Spleen (tissue), 11 donors: ENCODE measurements around the gene STS. TPM values are rescaled to one million over a fixed set of nuclear protein-coding genes. Genes with fewer than 3 reads are reported as not detected.

ENCODE experiments used
- DNase-seq: peaks from one replicate; pipeline ENCODE4 v3.0.0-alpha.2; 2020
- H3K27ac ChIP-seq, 8 donors: fragments of 200-600 bp; sonication (generic) in 7 of 8; 1 replicate in 4 of 8; 2 replicates in 4 of 8; pipeline versions ENCODE4 v1.5.0 to v1.8.0; 2016 to 2021; ENCODE audit warnings: inconsistent platforms in 4 of 8, mild to moderate bottlenecking in 4 of 8, moderate library complexity in 1 of 8
- H3K27me3 ChIP-seq, 7 donors: fragments of 200-600 bp; sonication (generic) in 6 of 7; replicated peaks in 1 of 7; 1 replicate in 4 of 7; 2 replicates in 3 of 7; pipeline versions ENCODE4 v1.5.0 to v1.8.0; 2016 to 2021; ENCODE audit warnings: inconsistent platforms in 3 of 7, mild to moderate bottlenecking in 1 of 7
- H3K36me3 ChIP-seq, 6 donors: fragments of 200-600 bp; sonication (generic) in 5 of 6; 1 replicate in 4 of 6; 2 replicates in 2 of 6; pipeline versions ENCODE4 v1.5.0 to v1.8.0; 2016 to 2021; ENCODE audit warnings: inconsistent platforms in 2 of 6
- H3K4me1 ChIP-seq, 6 donors: fragments of 200-600 bp; sonication (generic) in 5 of 6; 1 replicate in 3 of 6; 2 replicates in 3 of 6; pipeline versions ENCODE4 v1.5.0 to v1.8.0; 2016 to 2021; ENCODE audit warnings: inconsistent platforms in 3 of 6
- H3K4me3 ChIP-seq, 8 donors: fragments of 200-600 bp; sonication (generic) in 7 of 8; 1 replicate in 4 of 8; 2 replicates in 4 of 8; pipeline versions ENCODE4 v1.5.0 to v1.8.0; 2016 to 2021; ENCODE audit warnings: inconsistent platforms in 4 of 8, mild to moderate bottlenecking in 4 of 8, moderate library complexity in 2 of 8
- H3K9me3 ChIP-seq, 8 donors: fragments of 200-600 bp; sonication (generic) in 7 of 8; 1 replicate in 4 of 8; 2 replicates in 4 of 8; pipeline versions ENCODE4 v1.5.0 to v1.8.0; 2016 to 2021; ENCODE audit warnings: inconsistent platforms in 4 of 8
- CTCF ChIP-seq, 11 experiments: fragments of 200-600 bp in 7 of 11; fragments of 450-650 bp in 4 of 11; sonication (generic) in 4 of 11; IDR thresholded peaks in 8 of 11; conservative IDR thresholded peaks in 3 of 11; 1 replicate in 7 of 11; 2 replicates in 4 of 11; pipeline versions ENCODE4 v1.4.0 to v1.8.0; 2016 to 2021; ENCODE audit warnings: antibody characterized with exemption in 11 of 11, inconsistent platforms in 4 of 11, mild to moderate bottlenecking in 1 of 11
- POLR2A ChIP-seq, 3 donors: fragments of 450-650 bp; IDR thresholded peaks; one replicate each; pipeline ENCODE4 v1.5.1; 2017; ENCODE audit warnings: antibody characterized with exemption in 3 of 3, mild to moderate bottlenecking in 1 of 3
- POLR2AphosphoS5 ChIP-seq, 3 donors: sonication (generic); formaldehyde crosslinking; IDR thresholded peaks; one replicate each; pipeline ENCODE4 v1.5.1; 2017; ENCODE audit warnings: antibody characterized with exemption in 3 of 3
- WGBS, 5 donors: extraction: QIAGEN DNeasy Blood & Tissue Kit in 3 of 5; methylation state at CpG; one replicate each; pipeline versions ENCODE4 v1.1.5 to v1.1.7; 2013 to 2018; 5-methylcytosine and 5-hydroxymethylcytosine counted together
- intact Hi-C: fragments of 100-400 bp; cut with DNase I; formaldehyde crosslinking; loops from one replicate; pipeline ENCODE4 v1.15.0; 2023; ENCODE audit warnings: low total_unique reads
- polyA plus RNA-seq, 3 donors: library from polyadenylated mRNA; stranded (reverse); fragments of 200-250 nt; gene quantifications; one replicate each; pipeline ENCODE4 v1.2.1, GENCODE V29; 2013
- total RNA-seq, 7 donors: library from RNA; depleted of rRNA in 3 of 7; stranded (reverse); fragments of >200 nt in 3 of 7; fragmentation: NEBNext Ultra II Directional in 4 of 7; extraction: Animal tissue kit (Norgen Biotek cat#: 25700) in 4 of 7; gene quantifications; one replicate each; pipeline versions ENCODE4 v1.1.0 to v1.2.1, GENCODE V29; 2016 to 2021
- donor health status: healthy with polysubstance abuse.
- donor health status: DM: no; HTN: no; CAD: no; lungs with moderate emphysema.
- donor health status: DM: no; HTN: no; CAD: no.
- donor health status: Bipolar disorder and iron deficiency.
- donor health status: healthy.
- donor health status: DM: no; HTN: no; CAD: no.
- donor health status: DM: yes; HTN: yes; CAD: no.

STS gene
- total and polyA plus RNA-seq, 10 donors, result 1.3 to 11.9 (median 7.4) TPM

- Histone ChIP-seq H3K27ac (no peak overlapping the region), H3K36me3 (no peaks in the 10 kb centered on the region), H3K4me3 (no peak overlapping the region), H3K9me3 (peaks cover 0 to 8% (median 0%) of the 10 kb centered on the region in 8 donors), H3K4me1 (no peaks in the 10 kb centered on the region), H3K27me3 (no peaks in the 10 kb centered on the region)
- intact Hi-C loops, result no loop called here
- whole genome bisulfite sequencing, 5 donors, result 69 to 100% (median 89%) methylated on average over 1 of the region's 1 CpG
- DNase-seq, result no peak
- no peak for TF ChIP-seq CTCF (IDR thresholded peaks at IDR 0.05 in 8 of 11, conservative IDR thresholded peaks at IDR 0.05 in 3 of 11)
- no peak for TF ChIP-seq POLR2A (IDR thresholded peaks at IDR 0.05)
- TF ChIP-seq POLR2AphosphoS5 (IDR thresholded peaks at IDR 0.05), result no peak
These were observed 15.7 kb downstream of the STS start for GRCh38 chrX:7163146-7163677.

GRCh38 chrX:7164174-7164573 lies 16.7 kb downstream of the STS start:
- no peak for TF ChIP-seq POLR2A (IDR thresholded peaks at IDR 0.05)
- no peak for TF ChIP-seq POLR2AphosphoS5 (IDR thresholded peaks at IDR 0.05)
- no peak for TF ChIP-seq CTCF (IDR thresholded peaks at IDR 0.05 in 8 of 11, conservative IDR thresholded peaks at IDR 0.05 in 3 of 11)
- no peak for DNase-seq
- H3K27me3 ChIP-seq, result no peaks in the 10 kb centered on the region
- H3K36me3 ChIP-seq, result no peaks in the 10 kb centered on the region
- intact Hi-C loops, result no loop called here
- H3K4me1 ChIP-seq, result no peaks in the 10 kb centered on the region
- no peak overlapping the region for H3K27ac ChIP-seq
- no peak overlapping the region for H3K4me3 ChIP-seq
- 58 to 80% (median 76%) methylated on average over 3 of the region's 3 CpGs for WGBS, 5 donors
- peaks cover 0 to 11% (median 0%) of the 10 kb centered on the region in 8 donors for H3K9me3 ChIP-seq

GRCh38 chrX:7168371-7168770 lies 20.9 kb downstream of the STS start:
- peaks cover 0 to 12% (median 0%) of the 10 kb centered on the region in 8 donors for H3K9me3 ChIP-seq
- no peak overlapping the region for H3K4me3 ChIP-seq
- DNase-seq, result no peak
- intact Hi-C loops, result no loop called here
- H3K27ac ChIP-seq, result no peak overlapping the region
- TF ChIP-seq POLR2A (IDR thresholded peaks at IDR 0.05) (no peak), POLR2AphosphoS5 (IDR thresholded peaks at IDR 0.05) (no peak), CTCF (IDR thresholded peaks at IDR 0.05 in 8 of 11, conservative IDR thresholded peaks at IDR 0.05 in 3 of 11) (no peak)
- H3K36me3 ChIP-seq, result no peaks in the 10 kb centered on the region
- WGBS, 5 donors, result 83 to 100% (median 94%) methylated on average over 1 of the region's 1 CpG
- H3K4me1 ChIP-seq, result no peaks in the 10 kb centered on the region
- no peaks in the 10 kb centered on the region for H3K27me3 ChIP-seq

- 87 to 95% (median 93%) methylated on average over 3 of the region's 3 CpGs for WGBS, 5 donors
- no peak overlapping the region for H3K4me3 ChIP-seq
- no peak for TF ChIP-seq CTCF (IDR thresholded peaks at IDR 0.05 in 8 of 11, conservative IDR thresholded peaks at IDR 0.05 in 3 of 11)
- no peak for TF ChIP-seq POLR2A (IDR thresholded peaks at IDR 0.05)
- no peak for TF ChIP-seq POLR2AphosphoS5 (IDR thresholded peaks at IDR 0.05)
- no peaks in the 10 kb centered on the region for H3K36me3 ChIP-seq
- H3K4me1 ChIP-seq, result no peaks in the 10 kb centered on the region
- H3K9me3 ChIP-seq, result peaks cover 0 to 12% (median 0%) of the 10 kb centered on the region in 8 donors
- no peak overlapping the region for H3K27ac ChIP-seq
- no peaks in the 10 kb centered on the region for H3K27me3 ChIP-seq
- no peak for DNase-seq
- intact Hi-C loops, result no loop called here
These were observed 22.1 kb downstream of the STS start for GRCh38 chrX:7169627-7170026.
